GM18873 (cell line): Measurements from ENCODE around the gene HEYL.
A peak's percentile ranks its signal among the peaks of the same experiment; 100 is the strongest.

Experiments used
- ATAC-seq: cut with Tn5 transposase; IDR thresholded peaks from one replicate; pipeline ENCODE4 v1.9.1; 2021; ENCODE audit warnings: mild to moderate bottlenecking, moderate library complexity, moderate number of reproducible peaks; ENCODE audit not compliant: unreplicated experiment, low FRiP score

HEYL gene

GRCh38 chr1:39668111-39668510 is 28.7 kb upstream of the HEYL start:
- ATAC-seq, result no peak

GRCh38 chr1:39666772-39667171 is 27.3 kb upstream of the HEYL start:
- peak; percentile 83 for ATAC-seq

DNA sequence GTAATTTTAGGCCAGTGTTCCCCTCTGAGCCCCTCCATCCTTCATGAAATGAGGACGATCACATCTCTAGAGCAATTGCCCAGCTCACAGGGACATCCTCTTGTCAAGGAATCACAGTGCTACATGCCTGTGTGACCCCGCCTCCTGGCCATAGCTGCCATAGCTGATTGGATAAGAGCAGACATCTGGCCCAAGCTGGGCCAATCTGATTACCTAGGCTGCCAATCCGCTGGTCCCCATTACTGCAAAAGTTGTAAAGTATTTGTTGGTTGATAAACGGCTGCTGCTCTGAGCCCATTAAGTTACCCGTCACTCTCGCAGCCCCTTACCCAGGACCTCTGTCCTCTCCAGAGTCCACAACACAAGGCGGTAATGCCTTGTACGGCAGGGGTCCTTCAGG is 24.1 kb upstream of the HEYL start:
- no peak for ATAC-seq

- no peak for ATAC-seq
Measured at GRCh38 chr1:39662861-39663260, 23.4 kb upstream of the HEYL start.

GRCh38 chr1:39659538-39659937 is 20.1 kb upstream of the HEYL start:
- ATAC-seq, result no peak

- ATAC-seq, result no peak
Measured at GRCh38 chr1:39659110-39659509, 19.7 kb upstream of the HEYL start.

GRCh38 chr1:39657923-39658485 is 18.6 kb upstream of the HEYL start:
- no peak for ATAC-seq

DNA sequence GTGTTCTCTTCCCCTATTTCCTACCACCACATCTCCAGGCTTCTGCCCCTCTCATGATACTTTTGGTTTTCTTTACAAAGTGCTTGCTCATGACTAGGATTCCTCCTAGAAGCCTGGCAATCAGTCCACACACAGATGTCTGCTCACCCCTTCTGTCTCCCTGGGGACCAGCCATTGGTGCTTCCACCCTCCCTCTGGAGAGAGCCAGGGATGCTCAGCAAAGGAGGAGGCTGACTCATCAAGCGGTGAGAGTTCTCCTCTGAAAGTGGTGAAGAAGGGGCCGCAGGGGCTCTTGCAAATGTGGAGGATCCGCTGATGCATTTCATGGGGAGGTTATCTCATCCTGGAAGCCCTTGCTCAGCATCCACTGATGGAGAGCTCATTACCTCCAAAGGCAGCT is 18.0 kb upstream of the HEYL start:
- ATAC-seq, result no peak

- ATAC-seq, result no peak
Measured at GRCh38 chr1:39656391-39656790, 16.9 kb upstream of the HEYL start.

- no peak for ATAC-seq
Measured at GRCh38 chr1:39655578-39656268, 16.3 kb upstream of the HEYL start.

DNA sequence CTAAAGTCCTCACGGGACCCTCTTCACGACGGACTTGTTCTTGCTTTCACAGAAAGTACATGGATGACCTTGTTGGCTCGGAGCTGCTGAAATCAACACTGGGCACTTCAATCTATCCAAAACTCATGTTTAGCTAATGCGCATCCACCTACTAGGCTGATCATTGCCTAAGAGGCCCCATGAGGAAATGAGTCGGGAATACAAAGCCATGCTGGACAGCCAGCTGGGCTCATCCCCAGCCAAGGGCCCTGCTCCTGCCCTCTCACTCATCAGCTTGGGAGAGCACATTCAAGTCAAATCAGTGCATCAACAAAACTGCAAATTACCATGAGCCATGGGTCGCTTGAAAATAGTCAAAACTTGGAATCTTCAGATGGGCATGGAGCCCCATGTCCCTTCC is 14.8 kb upstream of the HEYL start:
- ATAC-seq, result no peak

DNA sequence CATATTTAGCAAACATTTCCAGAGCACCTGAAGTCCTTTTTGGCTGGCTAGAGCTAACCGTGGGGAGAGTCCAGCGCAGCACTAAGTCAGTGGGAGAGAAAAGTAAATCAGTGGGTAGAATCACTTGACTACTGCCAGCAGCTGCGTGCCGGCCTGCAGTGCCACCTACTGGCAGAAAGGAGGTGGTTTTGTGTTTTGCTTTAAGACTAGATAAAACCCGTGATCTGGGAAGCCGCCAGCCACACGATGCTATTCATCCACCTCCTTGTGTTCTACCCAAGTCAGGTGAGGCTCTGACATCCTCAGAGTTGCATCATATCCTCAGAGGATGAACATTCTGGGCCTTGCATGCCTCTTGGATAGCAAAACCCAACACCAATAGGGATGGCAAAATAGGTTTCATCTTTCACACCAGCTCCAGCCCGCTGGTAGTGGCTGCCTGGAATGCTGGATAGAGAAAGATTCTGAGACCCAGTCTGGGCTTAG is 14.1 kb upstream of the HEYL start:
- no peak for ATAC-seq

- ATAC-seq, result no peak
Measured at GRCh38 chr1:39652554-39652953, 13.1 kb upstream of the HEYL start.

- no peak for ATAC-seq
Measured at GRCh38 chr1:39652105-39652504, 12.7 kb upstream of the HEYL start.

DNA sequence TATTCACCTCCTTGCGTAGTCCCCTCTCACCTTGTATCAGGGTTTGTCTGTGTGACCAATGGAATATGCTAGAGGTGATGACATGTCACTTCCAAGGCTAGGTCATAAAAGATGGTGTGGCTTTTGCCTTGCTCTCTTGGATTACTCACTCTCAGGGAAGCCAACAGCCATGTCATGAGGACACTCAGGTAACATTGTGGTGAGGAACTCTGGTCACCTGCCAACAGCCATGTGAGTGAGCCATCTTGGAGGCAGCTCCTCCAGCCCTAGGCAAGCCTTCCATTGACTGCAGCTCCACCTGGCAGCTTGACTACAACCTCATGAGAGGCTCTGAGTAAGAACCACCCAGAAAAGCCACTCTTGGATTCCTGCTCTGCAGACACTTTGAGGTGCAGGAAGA is 11.0 kb upstream of the HEYL start:
- no peak for ATAC-seq

- no peak for ATAC-seq
Measured at GRCh38 chr1:39649636-39650185, 10.3 kb upstream of the HEYL start.

DNA sequence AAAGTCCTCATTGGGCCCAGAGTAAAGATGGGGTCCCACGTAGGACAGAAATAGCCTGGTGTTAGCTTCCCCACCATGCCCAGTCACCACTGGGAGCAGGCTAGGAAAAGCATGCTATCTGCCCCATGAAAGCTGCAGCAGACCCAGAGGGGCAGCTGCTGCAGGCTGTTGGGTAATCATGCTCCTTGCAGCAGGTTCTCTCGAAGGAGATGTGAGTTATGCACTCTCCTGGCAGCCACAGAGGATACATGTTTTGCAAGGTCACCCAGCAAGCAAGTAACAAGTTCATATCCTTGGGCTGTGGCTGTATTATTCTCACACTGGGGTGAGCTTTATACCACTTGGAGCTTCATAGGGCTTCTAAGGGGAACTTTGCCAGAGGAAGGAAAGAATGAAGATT is 9.1 kb upstream of the HEYL start:
- ATAC-seq, result no peak

DNA sequence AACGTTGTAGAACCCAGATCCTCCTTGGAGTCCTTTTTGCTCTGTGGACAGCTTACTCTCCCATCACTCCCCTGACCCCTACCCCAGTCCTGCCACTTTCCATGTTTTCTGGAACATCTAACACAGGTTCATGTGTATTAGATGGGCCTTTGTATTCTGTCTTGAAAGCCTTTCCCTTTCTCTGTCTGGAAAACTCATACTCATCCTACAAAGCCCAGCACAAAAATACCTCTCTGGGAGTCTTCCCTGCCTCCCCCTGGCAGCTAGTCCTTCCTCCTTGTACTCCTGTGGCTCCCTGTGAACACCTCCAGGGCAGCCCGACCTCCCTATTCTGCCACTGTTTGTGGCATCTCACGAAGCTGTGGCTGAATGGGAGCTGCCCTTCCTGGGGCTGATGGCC is 7.8 kb upstream of the HEYL start:
- no peak for ATAC-seq

DNA sequence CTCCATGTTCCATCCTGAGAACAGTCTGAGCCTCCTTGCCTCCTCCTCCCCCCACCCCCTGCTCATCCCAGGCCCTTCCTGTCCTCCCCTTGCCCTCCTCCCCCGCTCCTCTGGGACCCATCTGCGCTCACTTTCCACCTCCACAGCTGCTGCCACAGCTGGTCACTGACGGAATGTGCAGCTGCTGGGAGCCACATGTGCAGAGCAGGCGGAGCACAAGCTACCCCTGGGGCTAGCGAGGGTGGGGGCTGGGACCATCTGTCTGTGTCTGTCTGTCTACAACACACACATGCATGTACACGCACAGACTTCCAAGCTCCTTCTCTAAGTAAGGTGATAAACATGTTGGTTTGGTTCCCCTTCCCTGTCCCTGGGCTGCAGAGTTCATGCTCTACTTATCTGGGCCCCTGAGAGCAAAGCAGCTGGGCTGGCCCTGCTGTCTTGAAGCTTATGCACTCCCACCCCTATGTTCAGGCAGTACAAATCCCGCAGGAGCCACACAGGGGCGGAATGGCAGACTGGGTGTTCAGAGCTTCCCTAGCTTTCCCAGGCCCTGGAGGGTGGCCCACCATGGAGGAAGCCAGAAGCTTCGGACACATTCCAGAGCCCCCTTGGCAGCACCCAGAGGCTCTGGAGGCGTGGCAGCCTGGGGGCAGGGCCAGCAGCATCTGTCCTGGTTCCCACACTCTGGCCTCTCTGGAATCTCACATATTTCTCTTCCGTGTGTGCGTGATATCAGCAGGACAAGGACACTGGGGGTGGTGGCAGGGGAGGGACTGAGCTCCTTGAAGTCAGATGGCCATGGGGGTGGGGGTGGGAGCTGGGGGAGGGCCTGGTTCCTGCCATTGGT is 7.0 kb upstream of the HEYL start:
- no peak for ATAC-seq

DNA sequence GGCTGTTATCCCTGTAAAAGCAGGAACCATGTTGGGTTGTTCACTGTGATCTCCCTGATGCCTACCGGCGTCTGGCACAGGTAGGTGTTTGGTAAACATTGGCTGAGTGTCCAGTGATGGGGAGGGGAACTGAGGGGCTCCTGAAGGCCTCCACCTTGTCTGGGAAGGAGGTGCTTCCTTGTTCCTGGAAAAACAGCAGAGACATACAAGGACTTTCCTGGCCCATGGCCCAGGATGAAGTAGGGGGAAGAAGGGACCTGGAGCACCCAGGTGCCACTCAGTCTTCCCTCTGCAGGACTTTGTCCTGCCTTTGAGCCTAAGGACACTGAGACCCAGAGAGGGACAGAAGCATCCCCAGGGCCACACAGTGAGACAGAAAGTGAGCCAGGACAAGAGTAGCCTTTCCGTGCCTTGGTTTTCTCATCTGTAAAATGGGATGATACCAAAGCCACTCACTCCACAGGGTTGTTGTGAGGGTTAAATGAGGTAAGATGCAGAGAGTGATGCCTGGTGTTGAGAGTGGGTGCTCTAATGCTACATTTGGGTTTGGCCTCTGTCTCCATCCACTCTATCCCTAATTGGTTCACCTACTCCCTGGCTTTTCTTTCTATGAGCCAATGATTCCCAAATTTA is 6.1 kb upstream of the HEYL start:
- no peak for ATAC-seq

GRCh38 chr1:39643705-39644104 is 4.3 kb upstream of the HEYL start:
- no peak for ATAC-seq
